Right hindlimb (tissue), 1 donor: ENCODE results near the gene DPP7.

ENCODE experiments used
- DNase-seq: peaks from one replicate; pipeline ENCODE4 v3.0.0-alpha.2; 2018

DPP7 gene

GRCh38 chr9:137085920-137086530 lies 28.5 kb downstream of the DPP7 start:
- no peak for DNase-seq

- DNase-seq, result no peak
Observed at GRCh38 chr9:137084526-137084925, 30.0 kb downstream of the DPP7 start.

- peak; percentile 63 for DNase-seq
Observed at GRCh38 chr9:137083394-137084004, 31.0 kb downstream of the DPP7 start.

- no peak for DNase-seq
Observed at GRCh38 chr9:137082925-137083290, 31.6 kb downstream of the DPP7 start.

- no peak for DNase-seq
Observed at GRCh38 chr9:137082222-137082924, 32.2 kb downstream of the DPP7 start.

- DNase-seq, result no peak
Observed at GRCh38 chr9:137080260-137081122, 34.0 kb downstream of the DPP7 start.

GRCh38 chr9:137079401-137079787 lies 35.1 kb downstream of the DPP7 start:
- DNase-seq, result no peak

- no peak for DNase-seq
Observed at GRCh38 chr9:137078701-137079400, 35.7 kb downstream of the DPP7 start.

- DNase-seq, result no peak
Observed at GRCh38 chr9:137077758-137078693, 36.5 kb downstream of the DPP7 start.

- peak; percentile 57 for DNase-seq
Observed at GRCh38 chr9:137077010-137077747, 37.4 kb downstream of the DPP7 start, which contains the start of gene UAP1L1. Gene UAP1L1 (plus strand): TSS chr9:137077517. CDS start chr9:137077533, 16 bp downstream.

GRCh38 chr9:137076636-137077009 lies 37.9 kb downstream of the DPP7 start:
- DNase-seq, result no peak

GRCh38 chr9:137075275-137075775 lies 39.2 kb downstream of the DPP7 start:
- DNase-seq, result no peak

- DNase-seq, result no peak
Observed at GRCh38 chr9:137074657-137075274, 39.8 kb downstream of the DPP7 start.

GRCh38 chr9:137073992-137074399 lies 40.5 kb downstream of the DPP7 start:
- no peak for DNase-seq

- DNase-seq, result no peak
Observed at GRCh38 chr9:137071282-137071681, 43.3 kb downstream of the DPP7 start.

- no peak for DNase-seq
Observed at GRCh38 chr9:137070906-137071275, 43.6 kb downstream of the DPP7 start.

GRCh38 chr9:137070201-137070905 lies 44.2 kb downstream of the DPP7 start, which contains the start of gene SAPCD2:
Gene SAPCD2 (minus strand): TSS chr9:137070557. CDS start chr9:137070460, 97 bp downstream.
- DNase-seq, result peak; percentile 90

GRCh38 chr9:137069508-137070091 lies 44.9 kb downstream of the DPP7 start:
- DNase-seq, result peak; percentile 19
